Pancreas (tissue), 10 donors: ENCODE results near the gene ASIC5. TPM values are rescaled to one million over a fixed set of nuclear protein-coding genes. Genes with fewer than 3 reads are reported as not detected.
"Not testable (repeated sequence)": the region's sequence is repeated elsewhere in the genome, so short reads cannot be mapped to it uniquely, and the experiment has no call there.

ENCODE experiments used
- ATAC-seq, 4 donors: fragments of 200-7000 bp; cut with Tn5 transposase; one replicate each; pipeline versions ENCODE4 v1.8.0 to v1.9.1; 2020; ENCODE audit warnings: mild to moderate bottlenecking in 4 of 4, moderate library complexity in 4 of 4
- DNase-seq, 6 donors: peaks; one replicate each; pipeline ENCODE4 v3.0.0-alpha.2; 2020
- FAIRE-seq: peaks from 2 replicates; lab custom pipeline; 2012; peaks lifted over from hg19 to GRCh38; lab: Jason Lieb, UNC
- H3K27ac ChIP-seq, 4 donors: fragments of 200-600 bp; sonication (generic); 1 replicate in 3 of 4; 2 replicates in 1 of 4; pipeline versions ENCODE4 v1.5.0 to v1.8.0; 2020
- H3K27me3 ChIP-seq, 4 donors: fragments of 200-600 bp; one replicate each; pipeline ENCODE4 v1.8.0; 2021
- H3K36me3 ChIP-seq, 3 donors: fragments of 200-600 bp; sonication (generic) in 1 of 3; one replicate each; pipeline versions ENCODE4 v1.5.0 to v1.8.0; 2020 to 2021
- H3K4me1 ChIP-seq, 3 donors: fragments of 200-600 bp; one replicate each; pipeline ENCODE4 v1.8.0; 2021
- H3K4me3 ChIP-seq, 4 donors: fragments of 200-600 bp; sonication (generic) in 2 of 4; one replicate each; pipeline versions ENCODE4 v1.5.0 to v1.8.0; 2020 to 2021
- H3K9me3 ChIP-seq, 4 donors: fragments of 200-600 bp; one replicate each; pipeline ENCODE4 v1.8.0; 2021
- WGBS, 2 donors: extraction: QIAGEN DNeasy Blood & Tissue Kit; methylation state at CpG; one replicate each; pipeline ENCODE4 v1.1.7; 2013; 5-methylcytosine and 5-hydroxymethylcytosine counted together
- intact Hi-C, 3 donors: fragments of 100-400 bp; cut with DNase I; formaldehyde crosslinking; loops; one replicate each; pipeline versions ENCODE4 v1.11.1 to v1.14.2; 2022
- polyA plus RNA-seq, 2 donors: library from polyadenylated mRNA; stranded (reverse); fragments of 200-250 nt; gene quantifications; one replicate each; pipeline ENCODE4 v1.2.3, GENCODE V29; 2013
- total RNA-seq, 6 donors: library from RNA; stranded (reverse); fragmentation: NEBNext Ultra II Directional in 4 of 6; extraction: Animal tissue kit (Norgen Biotek cat#: 25700) in 4 of 6; gene quantifications; one replicate each; pipeline versions ENCODE4 v1.2.1 to v1.2.4, GENCODE V29; 2021 to 2023
- TF ChIP-seq, protein P1 (sequence below), 4 donors: fragments of 200-600 bp; sonication (generic) in 3 of 4; IDR thresholded peaks; one replicate each; pipeline versions ENCODE4 v1.5.0 to v1.8.0; 2021; ENCODE audit warnings: antibody characterized with exemption in 4 of 4
- donor health status: healthy with polysubstance abuse.
- donor health status: DM: no; HTN: no; CAD: no; lungs with moderate emphysema.
- donor health status: DM: no; HTN: no; CAD: no.
- donor health status: control.
- donor health status: control.
- donor health status: Bipolar disorder and iron deficiency.
- donor health status: DM: yes; HTN: yes; CAD: no.
- donor health status: DM: no; HTN: no; CAD: no.
- donor health status: DM: no; HTN: no; CAD: no.
- donor health status: DM: yes; HTN: yes; CAD: no.

The ASIC5 gene
- total and polyA plus RNA-seq, 8 donors: not detected

DNA sequence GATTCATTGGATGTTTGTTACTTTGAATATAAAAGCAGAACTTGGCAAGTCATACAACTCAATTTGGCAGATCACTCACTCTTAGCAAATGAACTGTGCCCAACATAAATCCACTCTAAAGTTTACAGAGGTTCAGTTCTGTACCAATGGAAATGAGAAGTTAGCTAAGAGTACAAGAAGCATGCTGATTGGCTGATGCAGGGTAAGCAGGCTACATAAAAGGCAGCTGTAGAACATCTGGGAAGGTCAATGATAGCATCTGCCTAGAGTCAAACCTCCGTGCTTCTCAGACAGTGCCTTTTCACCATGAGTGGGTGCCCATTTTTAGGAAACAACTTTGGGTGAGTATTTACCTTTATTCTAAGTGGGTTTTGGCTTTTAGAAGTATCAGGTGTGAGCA is 37.4 kb upstream of the ASIC5 start, which contains the start of gene TDO2:
TDO2 (plus strand) TSS at position 244 of the 400 bp plus-strand sequence; CDS start at position 307, 63 bp downstream.
- ATAC-seq (no peak), FAIRE-seq (no peak), DNase-seq (no peak)
- H3K4me1 ChIP-seq: peaks cover 4 to 13% (median 8%) of the 10 kb centered on the region in 3 donors
- H3K36me3 ChIP-seq: no peaks in the 10 kb centered on the region
- H3K4me3 ChIP-seq: no peak within 1 kb of the TSS
- TF ChIP-seq, protein P1, sequence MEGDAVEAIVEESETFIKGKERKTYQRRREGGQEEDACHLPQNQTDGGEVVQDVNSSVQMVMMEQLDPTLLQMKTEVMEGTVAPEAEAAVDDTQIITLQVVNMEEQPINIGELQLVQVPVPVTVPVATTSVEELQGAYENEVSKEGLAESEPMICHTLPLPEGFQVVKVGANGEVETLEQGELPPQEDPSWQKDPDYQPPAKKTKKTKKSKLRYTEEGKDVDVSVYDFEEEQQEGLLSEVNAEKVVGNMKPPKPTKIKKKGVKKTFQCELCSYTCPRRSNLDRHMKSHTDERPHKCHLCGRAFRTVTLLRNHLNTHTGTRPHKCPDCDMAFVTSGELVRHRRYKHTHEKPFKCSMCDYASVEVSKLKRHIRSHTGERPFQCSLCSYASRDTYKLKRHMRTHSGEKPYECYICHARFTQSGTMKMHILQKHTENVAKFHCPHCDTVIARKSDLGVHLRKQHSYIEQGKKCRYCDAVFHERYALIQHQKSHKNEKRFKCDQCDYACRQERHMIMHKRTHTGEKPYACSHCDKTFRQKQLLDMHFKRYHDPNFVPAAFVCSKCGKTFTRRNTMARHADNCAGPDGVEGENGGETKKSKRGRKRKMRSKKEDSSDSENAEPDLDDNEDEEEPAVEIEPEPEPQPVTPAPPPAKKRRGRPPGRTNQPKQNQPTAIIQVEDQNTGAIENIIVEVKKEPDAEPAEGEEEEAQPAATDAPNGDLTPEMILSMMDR (IDR thresholded peaks at IDR 0.05): no peak
- H3K27me3 ChIP-seq: no peaks in the 10 kb centered on the region
- WGBS, 2 donors: 54 to 55% methylated on average over 1 of the region's 1 CpG
- intact Hi-C loops: no loop called here
- no peaks in the 10 kb centered on the region for H3K9me3 ChIP-seq
- H3K27ac ChIP-seq: no peak within 1 kb of the TSS

DNA sequence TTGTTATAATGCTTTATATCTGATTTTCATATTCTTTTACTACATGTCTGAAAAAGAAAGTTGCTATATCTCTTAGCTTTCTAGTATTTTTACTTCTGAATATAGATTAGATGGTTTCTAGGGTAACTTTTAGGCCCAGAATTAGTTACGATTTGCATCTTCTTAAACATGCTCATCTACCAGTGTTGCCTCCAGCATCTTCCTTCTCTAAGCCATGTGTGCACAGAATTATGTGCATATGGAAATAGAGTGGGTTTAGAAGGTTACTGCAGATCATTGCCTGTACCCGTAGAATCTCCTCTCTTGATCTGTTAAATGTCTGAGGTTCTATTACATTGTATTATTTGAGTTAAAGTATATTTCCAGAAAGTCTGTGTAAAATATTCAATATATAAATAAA is 34.9 kb upstream of the ASIC5 start:
- Histone ChIP-seq H3K27ac (no peak overlapping the region), H3K27me3 (no peaks in the 10 kb centered on the region), H3K9me3 (no peaks in the 10 kb centered on the region), H3K36me3 (no peaks in the 10 kb centered on the region), H3K4me3 (no peak overlapping the region), H3K4me1 (peaks cover 0 to 5% (median 0%) of the 10 kb centered on the region in 3 donors)
- intact Hi-C loops: no loop called here
- 77% methylated on average over 2 of the region's 2 CpGs for WGBS, 2 donors
- DNase-seq (no peak), ATAC-seq (no peak), FAIRE-seq (no peak)
- TF ChIP-seq, protein P1 (IDR thresholded peaks at IDR 0.05): no peak

DNA sequence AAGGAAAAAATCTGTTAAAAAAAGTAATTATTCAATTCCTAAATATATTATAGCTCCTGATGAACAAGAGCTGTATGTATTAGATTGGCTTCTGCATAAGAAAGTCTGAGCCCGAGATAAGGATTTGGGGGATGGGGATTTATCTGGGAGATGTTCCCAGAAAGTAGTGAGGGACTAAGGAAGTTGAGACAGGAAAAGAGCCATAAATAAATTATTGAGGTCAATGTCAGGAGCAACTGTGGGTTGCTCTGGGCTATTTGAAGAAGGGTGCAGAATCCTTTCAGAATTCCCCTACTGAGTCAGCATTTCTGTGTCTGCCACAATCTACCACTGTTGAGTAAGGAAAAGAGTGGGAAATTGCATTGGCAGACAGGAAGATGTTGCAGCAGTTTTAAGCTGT is 34.3 kb upstream of the ASIC5 start:
- Histone ChIP-seq H3K27me3 (no peaks in the 10 kb centered on the region), H3K4me3 (no peak overlapping the region), H3K27ac (no peak overlapping the region), H3K4me1 (peaks cover 0 to 5% (median 0%) of the 10 kb centered on the region in 3 donors), H3K36me3 (no peaks in the 10 kb centered on the region), H3K9me3 (no peaks in the 10 kb centered on the region)
- no peak for DNase-seq
- 63 to 81% methylated on average over 1 of the region's 1 CpG for WGBS, 2 donors
- TF ChIP-seq, protein P1 (IDR thresholded peaks at IDR 0.05): no peak
- ATAC-seq: peak in 2 of 4 donors; percentile 47
- FAIRE-seq: no peak
- intact Hi-C loops: no loop called here

DNA sequence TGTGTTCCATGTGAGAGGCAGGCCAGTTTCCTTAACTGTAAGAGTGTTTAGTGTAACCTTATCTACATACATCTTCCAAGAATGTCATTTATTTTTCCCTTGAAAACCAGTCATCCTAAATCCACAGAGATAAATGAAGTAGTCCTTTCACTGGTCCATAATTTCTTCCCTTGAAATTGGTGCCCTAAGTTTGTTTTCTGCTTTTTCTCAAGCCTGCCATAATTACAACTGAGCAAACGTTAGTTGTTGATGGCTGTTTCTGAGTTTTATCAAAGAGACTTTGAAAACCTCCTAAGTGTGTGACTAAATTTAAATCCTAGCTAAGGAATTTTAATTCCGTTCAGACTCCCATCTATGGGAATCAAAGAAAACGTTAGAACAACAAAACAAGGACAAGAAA is 33.8 kb upstream of the ASIC5 start:
- Histone ChIP-seq H3K27me3 (no peaks in the 10 kb centered on the region), H3K4me3 (no peak overlapping the region), H3K27ac (no peak overlapping the region), H3K4me1 (peaks cover 0 to 5% (median 0%) of the 10 kb centered on the region in 3 donors), H3K9me3 (no peaks in the 10 kb centered on the region), H3K36me3 (no peaks in the 10 kb centered on the region)
- TF ChIP-seq, protein P1 (IDR thresholded peaks at IDR 0.05): no peak
- DNase-seq: no peak
- FAIRE-seq: no peak
- no peak for ATAC-seq
- 13 to 15% methylated on average over 3 of the region's 3 CpGs for WGBS, 2 donors
- intact Hi-C loops: no loop called here

DNA sequence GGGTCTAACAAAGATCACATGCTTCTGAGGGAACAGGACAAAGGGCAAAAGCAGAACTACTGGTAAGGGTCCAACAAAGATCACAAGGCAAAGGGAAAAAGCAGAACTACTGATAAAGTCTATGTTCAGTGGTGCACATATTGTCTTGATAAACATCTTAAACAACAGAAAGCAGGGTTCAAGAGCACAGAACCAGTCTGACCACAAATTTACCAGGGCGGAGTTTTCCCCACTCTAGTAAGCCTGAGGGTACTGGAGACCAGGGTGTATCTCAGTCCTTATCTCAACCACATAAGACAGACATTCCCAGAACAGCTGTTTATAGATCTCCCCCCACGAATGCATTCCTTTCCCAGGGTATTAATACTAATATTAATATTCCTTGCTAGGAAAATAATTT is 32.3 kb upstream of the ASIC5 start:
- FAIRE-seq, intact Hi-C loops, H3K4me3 ChIP-seq, DNase-seq, H3K27ac ChIP-seq, H3K4me1 ChIP-seq, H3K36me3 ChIP-seq, H3K9me3 ChIP-seq, H3K27me3 ChIP-seq, ATAC-seq: not testable (repeated sequence)
- 64 to 77% methylated on average over 2 of the region's 2 CpGs for WGBS, 2 donors
